Mesenchymal stem cell (in vitro differentiated cells and primary cell): ENCODE results near the gene OTX2.

Experiments
- DNase-seq: peaks from one replicate; pipeline ENCODE4 v3.0.0-alpha.2; 2013
- H2AFZ ChIP-seq: one replicate; pipeline ENCODE4 v1.6.1; 2013; ENCODE audit warnings: low read depth, mild to moderate bottlenecking, control low read depth, inconsistent platforms, low read length, moderate library complexity
- H2AK5ac ChIP-seq: 2 replicates; pipeline ENCODE4 v1.6.1; 2013; ENCODE audit warnings: low read length, moderate library complexity, mild to moderate bottlenecking, inconsistent platforms; ENCODE audit not compliant: severe bottlenecking
- H2BK120ac ChIP-seq: one replicate; pipeline ENCODE4 v1.6.1; 2013; ENCODE audit warnings: low read depth, mild to moderate bottlenecking, inconsistent platforms, low read length, moderate library complexity
- H2BK12ac ChIP-seq, 2 experiments: one replicate each; pipeline ENCODE4 v1.6.1; 2013; ENCODE audit warnings: inconsistent platforms in 2 of 2, low read length in 2 of 2, mild to moderate bottlenecking in 2 of 2, moderate library complexity in 2 of 2, control low read depth in 1 of 2
- H2BK15ac ChIP-seq: one replicate; pipeline ENCODE4 v1.6.1; 2013; ENCODE audit warnings: mild to moderate bottlenecking, low read depth, inconsistent platforms; ENCODE audit not compliant: poor library complexity, severe bottlenecking
- H2BK5ac ChIP-seq: 2 replicates; pipeline ENCODE4 v1.6.1; 2013; ENCODE audit warnings: low read depth, mild to moderate bottlenecking, low read length, control low read depth, inconsistent platforms; ENCODE audit not compliant: poor library complexity, severe bottlenecking
- H3K14ac ChIP-seq, 2 experiments: one replicate each; pipeline ENCODE4 v1.6.1; 2013; ENCODE audit warnings: inconsistent platforms in 2 of 2, low read length in 2 of 2, control low read depth in 1 of 2, mild to moderate bottlenecking in 1 of 2, moderate library complexity in 1 of 2
- H3K18ac ChIP-seq, 2 experiments: one replicate each; pipeline ENCODE4 v1.6.1; 2013; ENCODE audit warnings: inconsistent platforms in 2 of 2, low read length in 2 of 2, control low read depth in 1 of 2, low read depth in 1 of 2, mild to moderate bottlenecking in 1 of 2
- H3K23ac ChIP-seq, 2 experiments: one replicate each; pipeline ENCODE4 v1.6.1; 2013; ENCODE audit warnings: inconsistent platforms in 2 of 2, low read length in 2 of 2, mild to moderate bottlenecking in 2 of 2, moderate library complexity in 2 of 2, control low read depth in 1 of 2
- H3K27ac ChIP-seq: 2 replicates; pipeline ENCODE4 v1.5.1; 2013; ENCODE audit warnings: mild to moderate bottlenecking, moderate library complexity, low read length, control low read depth, inconsistent platforms; ENCODE audit not compliant: poor library complexity, severe bottlenecking
- H3K27me3 ChIP-seq, 2 experiments: 2 replicates each; pipeline versions ENCODE4 v1.6.1 to v1.7.0; 2013; ENCODE audit warnings: low read length in 2 of 2, mild to moderate bottlenecking in 2 of 2, moderate library complexity in 2 of 2, control low read depth in 1 of 2, inconsistent platforms in 1 of 2; ENCODE audit not compliant: control insufficient read depth in 1 of 2, insufficient read depth in 1 of 2
- H3K36me3 ChIP-seq, 2 experiments: 2 replicates each; pipeline versions ENCODE4 v1.6.1 to v1.7.0; 2013; ENCODE audit warnings: low read length in 2 of 2, control low read depth in 1 of 2, inconsistent platforms in 1 of 2, low read depth in 1 of 2, mild to moderate bottlenecking in 1 of 2; ENCODE audit not compliant: insufficient read depth in 2 of 2, control insufficient read depth in 1 of 2
- H3K4ac ChIP-seq, 2 experiments: one replicate each; pipeline ENCODE4 v1.6.1; 2013; ENCODE audit warnings: inconsistent platforms in 2 of 2, low read length in 2 of 2, mild to moderate bottlenecking in 2 of 2, moderate library complexity in 2 of 2, control low read depth in 1 of 2, low read depth in 1 of 2
- H3K4me1 ChIP-seq: 2 replicates; pipeline ENCODE4 v1.6.1; 2013; ENCODE audit warnings: low read depth, low read length, control low read depth; ENCODE audit not compliant: control insufficient read depth, insufficient read depth
- H3K4me2 ChIP-seq: 2 replicates; pipeline ENCODE4 v1.6.1; 2013; ENCODE audit warnings: low read length, mild to moderate bottlenecking, inconsistent platforms; ENCODE audit not compliant: poor library complexity, severe bottlenecking
- H3K4me3 ChIP-seq, 2 experiments: 2 replicates each; pipeline versions ENCODE4 v1.5.1 to v1.7.0; 2013; ENCODE audit warnings: low read length in 2 of 2, mild to moderate bottlenecking in 2 of 2, control low read depth in 1 of 2, low read depth in 1 of 2; ENCODE audit not compliant: insufficient read depth in 1 of 2
- H3K79me1 ChIP-seq: replicated peaks from 2 replicates; pipeline ENCODE4 v1.6.1; 2013; ENCODE audit warnings: mild to moderate bottlenecking, control low read depth, low read length, inconsistent platforms; ENCODE audit not compliant: poor library complexity, severe bottlenecking
- H3K9ac ChIP-seq: 2 replicates; pipeline ENCODE4 v1.7.0; 2013; ENCODE audit warnings: mild to moderate bottlenecking, low read length, moderate library complexity
- H3K9me3 ChIP-seq: 2 replicates; pipeline ENCODE4 v1.7.0; 2013; ENCODE audit warnings: mild to moderate bottlenecking, low read length; ENCODE audit not compliant: control insufficient read depth
- H4K8ac ChIP-seq: one replicate; pipeline ENCODE4 v1.6.1; 2013; ENCODE audit warnings: inconsistent platforms, mild to moderate bottlenecking, low read length, moderate library complexity
- H4K91ac ChIP-seq: one replicate; pipeline ENCODE4 v1.6.1; 2013; ENCODE audit warnings: mild to moderate bottlenecking, low read length, inconsistent platforms
- WGBS: methylation state at CpG from one replicate; pipeline ENCODE4 v1.1.7; 2013; ENCODE audit warnings: mixed read lengths; 5-methylcytosine and 5-hydroxymethylcytosine counted together

The OTX2 gene

GRCh38 chr14:56854325-56854724, 44.0 kb upstream of the OTX2 start:
- Histone ChIP-seq H3K4ac (no peak overlapping the region), H2AK5ac (no peak overlapping the region), H2AFZ (no peak overlapping the region), H3K9ac (no peak overlapping the region), H3K18ac (no peak overlapping the region), H2BK120ac (no peak overlapping the region), H3K4me3 (no peak overlapping the region), H3K27ac (no peak overlapping the region), H3K79me1 (no peaks in the 10 kb centered on the region), H2BK5ac (no peak overlapping the region), H3K27me3 (peaks cover 0 to 13% of the 10 kb centered on the region in 2 experiments), H3K36me3 (no peaks in the 10 kb centered on the region), H3K9me3 (no peaks in the 10 kb centered on the region), H2BK15ac (no peak overlapping the region), H3K14ac (no peak overlapping the region), H3K4me2 (no peak overlapping the region), H3K23ac (no peak overlapping the region), H4K8ac (no peak overlapping the region), H4K91ac (no peak overlapping the region), H2BK12ac (no peak overlapping the region), H3K4me1 (no peaks in the 10 kb centered on the region)
- no peak for DNase-seq
- 100% methylated on average over 1 of the region's 2 CpGs for WGBS

GRCh38 chr14:56846970-56847930, 37.0 kb upstream of the OTX2 start:
- DNase-seq: no peak
- Histone ChIP-seq H3K27me3 (peaks cover 9 to 20% of the 10 kb centered on the region in 2 experiments), H2BK120ac (no peak overlapping the region), H3K27ac (no peak overlapping the region), H3K36me3 (no peaks in the 10 kb centered on the region), H3K18ac (no peak overlapping the region), H3K9ac (no peak overlapping the region), H2BK5ac (no peak overlapping the region), H3K9me3 (no peaks in the 10 kb centered on the region), H3K23ac (no peak overlapping the region), H3K4me1 (no peaks in the 10 kb centered on the region), H4K8ac (no peak overlapping the region), H2BK15ac (no peak overlapping the region), H3K14ac (no peak overlapping the region), H4K91ac (no peak overlapping the region), H2AK5ac (no peak overlapping the region), H3K79me1 (no peaks in the 10 kb centered on the region), H2BK12ac (no peak overlapping the region), H3K4ac (no peak overlapping the region), H2AFZ (no peak overlapping the region), H3K4me2 (no peak overlapping the region), H3K4me3 (no peak overlapping the region)
- 30% methylated on average over 9 of the region's 11 CpGs for WGBS

GRCh38 chr14:56844406-56845002, 34.2 kb upstream of the OTX2 start:
- no peak overlapping the region for H3K18ac ChIP-seq
- peak overlapping the region in 1 of 2 experiments; percentile 33 for H3K4me3 ChIP-seq
- H2BK12ac ChIP-seq: no peak overlapping the region
- H2AK5ac ChIP-seq: no peak overlapping the region
- H3K4me1 ChIP-seq: no peaks in the 10 kb centered on the region
- peak overlapping the region; percentile 39 for H3K4me2 ChIP-seq
- no peaks in the 10 kb centered on the region for H3K9me3 ChIP-seq
- no peak overlapping the region for H3K9ac ChIP-seq
- H2BK15ac ChIP-seq: no peak overlapping the region
- 25% methylated on average over 12 of the region's 16 CpGs for WGBS
- H3K36me3 ChIP-seq: no peaks in the 10 kb centered on the region
- no peak overlapping the region for H4K8ac ChIP-seq
- no peak overlapping the region for H3K27ac ChIP-seq
- H3K4ac ChIP-seq: no peak overlapping the region
- H3K14ac ChIP-seq: no peak overlapping the region
- H3K23ac ChIP-seq: no peak overlapping the region
- no peak overlapping the region for H4K91ac ChIP-seq
- H2AFZ ChIP-seq: no peak overlapping the region
- no peak overlapping the region for H2BK120ac ChIP-seq
- no peak overlapping the region for H2BK5ac ChIP-seq
- DNase-seq: no peak
- H3K27me3 ChIP-seq: peaks cover 9 to 20% of the 10 kb centered on the region in 2 experiments
- H3K79me1 ChIP-seq: no peaks in the 10 kb centered on the region

GRCh38 chr14:56841611-56842010, 31.3 kb upstream of the OTX2 start:
- Histone ChIP-seq H2BK15ac (no peak overlapping the region), H3K23ac (no peak overlapping the region), H3K9ac (no peak overlapping the region), H2BK120ac (no peak overlapping the region), H3K18ac (no peak overlapping the region), H4K8ac (no peak overlapping the region), H2BK12ac (no peak overlapping the region), H2AFZ (no peak overlapping the region), H3K4me1 (no peaks in the 10 kb centered on the region), H3K27me3 (peaks cover 9 to 16% of the 10 kb centered on the region in 2 experiments), H2BK5ac (no peak overlapping the region), H3K36me3 (no peaks in the 10 kb centered on the region), H4K91ac (no peak overlapping the region), H3K27ac (no peak overlapping the region), H3K4me2 (no peak overlapping the region), H3K14ac (no peak overlapping the region), H3K4me3 (no peak overlapping the region), H3K79me1 (no peaks in the 10 kb centered on the region), H2AK5ac (no peak overlapping the region), H3K4ac (no peak overlapping the region), H3K9me3 (no peaks in the 10 kb centered on the region)
- WGBS: 90% methylated on average over 3 of the region's 3 CpGs
- DNase-seq: no peak
